SW480 (cell line): ENCODE measurements around the gene SPIRE1.
"Not testable (repeated sequence)": the region's sequence is repeated elsewhere in the genome, so short reads cannot be mapped to it uniquely, and the experiment has no call there.

ENCODE experiments used
- DNase-seq: peaks from one replicate; pipeline ENCODE4 v3.0.0-alpha.2; 2016; ENCODE audit warnings: low spot score

Gene SPIRE1

DNA sequence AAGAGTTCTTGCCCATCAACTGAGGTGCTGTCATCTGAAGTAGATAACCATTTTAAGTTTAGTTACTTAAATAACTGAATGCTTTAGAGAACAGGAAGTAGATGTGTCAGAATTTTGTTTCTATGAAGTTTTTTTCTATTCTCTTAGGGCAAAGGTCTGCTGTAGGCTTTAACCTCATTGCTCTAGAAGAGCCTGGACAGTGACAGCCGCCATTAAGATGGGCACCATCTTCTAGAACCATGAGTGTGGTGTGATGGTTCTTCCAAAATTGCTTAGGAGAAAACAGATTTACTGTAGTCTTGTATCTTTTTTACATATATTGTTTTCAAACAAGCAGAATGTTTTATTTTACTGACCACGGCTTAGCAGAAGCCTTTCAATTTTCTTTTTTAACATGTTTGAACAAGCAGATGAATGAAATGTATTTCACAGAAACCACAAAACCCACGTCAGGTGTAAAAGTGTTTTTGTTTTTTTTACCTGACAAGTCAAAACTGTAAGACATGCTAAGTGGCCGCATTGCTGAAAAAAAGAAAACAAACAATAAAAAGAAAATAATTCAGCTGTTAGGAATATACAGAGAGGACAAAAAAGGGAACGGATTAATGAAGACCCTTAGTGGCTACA, 172.3 kb downstream of the SPIRE1 start:
- DNase-seq: no peak

- not testable (repeated sequence) for DNase-seq
Observed at GRCh38 chr18:12481915-12482314, 176.0 kb downstream of the SPIRE1 start.

GRCh38 chr18:12479982-12480381, 177.9 kb downstream of the SPIRE1 start:
- DNase-seq: no peak

DNA sequence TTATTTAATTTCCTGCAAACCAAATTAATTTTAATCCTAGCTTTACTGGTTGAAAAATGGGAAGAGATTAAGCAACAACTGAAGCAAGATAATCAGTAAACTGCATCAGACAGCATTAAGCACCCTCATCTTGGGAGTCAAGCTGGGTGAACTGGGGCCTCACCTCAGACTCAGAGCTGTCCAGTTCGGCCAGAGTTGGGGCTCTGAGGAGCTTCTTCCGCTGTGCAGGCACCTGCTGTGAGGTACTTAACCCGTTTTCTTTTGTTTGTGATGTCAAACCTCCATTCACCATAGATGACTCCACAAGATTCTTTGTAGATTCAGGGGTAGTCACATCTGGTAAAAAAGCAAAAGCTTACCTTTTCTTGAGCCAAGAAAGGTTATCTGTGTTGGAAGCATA, 178.4 kb downstream of the SPIRE1 start:
- no peak for DNase-seq

GRCh38 chr18:12478269-12479047, 179.4 kb downstream of the SPIRE1 start:
- DNase-seq: no peak

DNA sequence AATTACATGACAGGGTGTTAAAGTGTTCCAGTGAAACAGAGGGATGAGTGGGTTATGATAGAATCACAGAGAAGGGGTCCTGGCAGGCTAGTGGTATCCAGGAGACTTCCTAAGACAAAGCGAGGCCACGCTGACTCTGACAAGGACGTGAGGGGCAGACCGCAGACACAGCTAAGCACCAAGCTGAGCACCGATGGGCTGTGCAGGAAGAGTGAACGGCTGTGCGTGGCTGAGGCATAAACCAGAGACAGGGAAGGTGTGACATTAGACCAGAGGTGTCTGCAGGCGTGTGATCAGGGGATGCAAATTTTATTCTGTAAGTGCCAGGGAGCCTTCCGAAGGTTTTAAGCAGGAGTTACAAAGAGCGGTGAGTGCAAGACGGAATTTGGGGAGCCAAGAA, 180.3 kb downstream of the SPIRE1 start:
- no peak for DNase-seq

GRCh38 chr18:12476955-12477354, 181.0 kb downstream of the SPIRE1 start:
- DNase-seq: no peak

DNA sequence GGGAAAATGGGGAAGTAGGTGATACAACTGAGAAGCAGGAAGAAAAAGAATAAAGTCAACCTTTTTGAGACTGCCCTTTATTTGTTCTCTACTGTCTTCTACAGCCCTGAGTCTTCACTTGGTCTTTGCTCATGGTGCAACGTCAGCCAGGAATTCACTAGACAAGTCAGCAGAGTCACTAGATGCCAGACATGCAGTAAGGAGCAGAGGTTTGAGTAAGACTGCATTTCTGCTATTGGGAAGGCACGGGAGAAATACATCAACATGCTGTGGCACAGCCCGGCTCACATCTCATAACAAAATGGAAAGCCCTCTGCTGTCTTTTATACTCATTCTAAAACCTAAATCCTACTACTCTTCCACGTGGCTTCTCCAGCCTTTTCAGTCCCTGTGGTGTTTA, 183.0 kb downstream of the SPIRE1 start:
- no peak for DNase-seq

- no peak for DNase-seq
Observed at GRCh38 chr18:12474146-12474545, 183.8 kb downstream of the SPIRE1 start.

DNA sequence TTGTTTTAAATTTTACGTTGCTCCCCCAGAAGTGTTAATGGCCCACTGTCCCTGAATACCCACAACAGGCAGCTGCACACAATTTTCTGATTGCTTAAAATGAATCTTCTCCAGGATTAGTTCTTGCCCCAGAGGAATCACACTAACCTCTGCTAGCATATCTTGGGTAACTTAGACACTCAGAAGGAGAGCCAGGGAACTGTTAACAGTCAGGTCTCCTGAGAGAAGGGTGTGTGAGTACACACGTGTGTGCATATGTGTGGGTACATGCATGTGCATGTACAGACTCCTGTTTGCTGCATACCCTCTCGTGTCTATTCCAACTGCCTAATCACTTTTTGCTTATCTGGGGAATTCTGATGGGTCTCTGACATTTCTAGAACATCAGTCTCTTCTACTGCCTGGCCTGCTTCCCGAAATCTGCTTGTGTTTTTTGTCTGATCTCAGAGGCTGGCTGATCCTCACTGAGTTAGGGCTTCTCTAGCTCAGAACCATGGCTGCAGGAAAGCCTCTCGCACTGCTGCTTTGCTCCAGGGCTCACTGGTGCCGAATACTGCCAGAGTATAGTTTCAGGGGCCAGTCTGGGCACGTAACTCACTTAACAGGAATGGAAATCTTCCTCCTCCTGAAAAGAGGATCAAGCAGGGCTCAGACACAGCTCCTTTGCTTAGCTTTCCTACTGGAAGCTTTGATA, 187.4 kb downstream of the SPIRE1 start:
- DNase-seq: no peak

- DNase-seq: no peak
Observed at GRCh38 chr18:12468445-12468844, 189.5 kb downstream of the SPIRE1 start.

DNA sequence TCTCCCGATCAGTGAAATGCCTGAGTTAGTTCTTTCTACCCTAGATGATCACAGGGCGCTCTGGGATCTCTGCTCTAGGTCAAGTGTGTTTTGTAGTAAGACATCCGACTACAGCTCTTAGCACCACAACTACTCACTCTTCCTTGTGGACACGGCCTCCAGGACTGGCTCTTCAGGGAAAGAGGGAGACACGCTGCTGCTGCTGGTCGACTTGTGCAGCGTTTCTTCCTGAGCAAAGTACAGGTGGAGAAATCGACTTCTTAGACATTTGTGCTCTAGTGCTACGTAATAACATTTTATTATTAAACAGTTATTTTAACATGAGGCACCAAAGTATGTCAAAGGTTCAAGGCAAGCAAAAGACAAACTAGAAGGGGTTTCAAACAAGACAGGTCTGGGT, 193.2 kb downstream of the SPIRE1 start:
- no peak for DNase-seq

DNA sequence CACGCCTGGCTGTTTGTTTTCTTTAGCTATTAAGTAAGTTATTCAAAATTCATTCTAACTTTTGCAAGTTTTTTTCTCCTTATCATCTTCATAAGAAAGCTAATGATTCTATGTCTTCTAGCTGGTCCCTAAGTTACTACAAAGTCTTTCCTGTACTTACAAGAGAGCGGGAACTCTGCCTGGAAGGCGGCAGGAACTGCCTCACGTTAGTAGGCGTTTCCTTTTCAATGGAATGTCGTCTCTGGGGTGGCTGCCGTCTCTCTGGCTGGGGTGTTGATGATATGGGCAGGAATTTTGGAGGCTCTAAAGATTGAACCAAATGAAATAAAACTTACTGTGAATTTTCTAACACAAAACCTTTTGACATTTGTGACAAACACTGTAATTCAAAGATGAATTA, 194.7 kb downstream of the SPIRE1 start:
- DNase-seq: no peak

GRCh38 chr18:12462242-12462641, 195.7 kb downstream of the SPIRE1 start:
- DNase-seq: no peak

- DNase-seq: no peak
Observed at GRCh38 chr18:12461326-12461725, 196.6 kb downstream of the SPIRE1 start.

- no peak for DNase-seq
Observed at GRCh38 chr18:12460874-12461273, 197.0 kb downstream of the SPIRE1 start.

- no peak for DNase-seq
Observed at GRCh38 chr18:12458771-12459170, 199.1 kb downstream of the SPIRE1 start.

- DNase-seq: no peak
Observed at GRCh38 chr18:12456441-12456840, 201.5 kb downstream of the SPIRE1 start.

- no peak for DNase-seq
Observed at GRCh38 chr18:12455496-12455895, 202.4 kb downstream of the SPIRE1 start.

DNA sequence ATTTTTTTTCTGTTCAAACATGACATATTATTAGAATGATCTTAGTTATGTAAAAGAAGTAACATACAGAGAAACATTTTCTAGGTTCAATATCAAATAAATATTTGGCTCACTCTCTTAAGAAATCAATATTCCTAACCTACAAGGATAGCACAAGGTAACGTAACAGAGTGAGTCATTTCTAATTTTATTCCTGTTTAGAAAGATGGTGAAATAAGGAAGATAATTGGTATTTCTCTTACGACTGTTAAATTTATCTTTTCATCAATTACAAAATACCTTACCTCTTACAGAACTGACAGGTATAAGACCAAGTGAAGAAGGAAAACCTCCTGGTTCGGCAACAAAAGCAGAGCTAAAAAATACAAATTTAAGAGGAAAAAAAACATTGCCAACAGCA, 205.1 kb downstream of the SPIRE1 start:
- no peak for DNase-seq

GRCh38 chr18:12451428-12451827, 206.5 kb downstream of the SPIRE1 start:
- no peak for DNase-seq

DNA sequence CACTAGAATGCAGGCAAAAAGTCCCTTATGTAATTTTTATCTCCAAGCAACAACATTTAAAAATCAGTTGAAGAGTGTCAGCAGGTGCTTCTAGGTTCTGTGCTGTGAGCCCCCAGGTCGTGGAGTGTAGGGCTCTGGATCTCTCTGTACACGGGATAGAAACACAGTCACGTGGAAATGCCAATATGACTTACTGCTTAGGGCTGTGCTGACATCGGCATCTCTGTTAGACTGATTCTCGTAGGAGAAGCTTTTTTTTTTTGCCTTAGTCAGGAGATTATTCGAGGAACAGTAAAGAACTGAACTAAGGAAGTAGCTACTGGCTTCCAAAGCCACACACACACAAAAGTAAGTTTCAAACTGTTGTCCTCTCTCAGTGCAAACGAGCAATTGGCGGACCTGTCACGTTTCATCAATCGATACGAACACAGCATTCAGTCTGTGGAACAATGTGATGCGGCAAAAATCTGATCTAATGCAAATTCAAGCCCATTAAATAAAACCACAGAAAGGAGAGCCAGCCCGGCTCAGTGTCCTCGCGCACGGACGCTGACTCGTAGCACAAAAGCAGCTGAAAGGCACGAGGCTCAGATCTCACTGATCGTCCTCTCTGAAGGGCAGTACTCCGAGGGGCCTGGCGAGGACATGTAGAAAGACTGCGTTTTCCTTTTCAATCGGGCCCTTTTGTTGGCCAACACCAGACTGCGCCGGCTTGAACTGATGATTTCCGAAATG, 208.7 kb downstream of the SPIRE1 start:
- DNase-seq: no peak

DNA sequence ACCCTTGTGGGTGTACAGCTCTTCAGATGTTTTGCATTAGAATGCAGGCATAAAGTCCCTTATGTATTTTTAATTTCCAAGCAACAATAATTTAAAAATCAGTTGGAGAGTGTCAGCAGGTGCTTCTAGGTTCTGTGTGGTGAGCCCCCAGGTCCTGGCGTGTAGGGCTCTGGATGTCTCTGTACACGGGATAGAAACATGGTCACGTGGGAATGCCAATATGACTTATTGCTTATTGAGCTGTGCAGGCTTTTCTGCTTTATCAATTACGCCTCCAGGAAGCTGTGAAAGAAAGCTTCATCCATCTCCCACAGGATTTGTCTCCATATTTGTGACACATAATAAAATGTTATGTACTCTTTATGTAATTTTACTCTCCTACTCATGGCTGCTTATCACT, 212.4 kb downstream of the SPIRE1 start:
- no peak for DNase-seq
